Activated CD4-positive, alpha-beta T cell treated with anti-CD3 and anti-CD28 coated beads for 1 hour (primary cell): ENCODE data around the gene HSPB7.
A peak's percentile ranks its signal among the peaks of the same experiment; 100 is the strongest.

ENCODE experiments used
- DNase-seq: peaks from one replicate; pipeline ENCODE4 v3.0.0-alpha.2; 2020

Gene HSPB7

GRCh38 chr1:15973772-15974171 lies 44.1 kb downstream of the HSPB7 start:
- DNase-seq, result no peak

- DNase-seq, result no peak
Observed at GRCh38 chr1:15972409-15972808, 45.4 kb downstream of the HSPB7 start.

- DNase-seq, result no peak
Observed at GRCh38 chr1:15970911-15971310, 46.9 kb downstream of the HSPB7 start.

- DNase-seq, result no peak
Observed at GRCh38 chr1:15969321-15969880, 48.4 kb downstream of the HSPB7 start.

GRCh38 chr1:15968172-15968571 lies 49.7 kb downstream of the HSPB7 start:
- no peak for DNase-seq

GRCh38 chr1:15966956-15967344 lies 50.9 kb downstream of the HSPB7 start:
- no peak for DNase-seq

GRCh38 chr1:15966081-15966955 lies 51.5 kb downstream of the HSPB7 start:
- peak; percentile 35 for DNase-seq

- DNase-seq, result no peak
Observed at GRCh38 chr1:15965228-15965767, 52.5 kb downstream of the HSPB7 start.
